ENCODE results near the gene TSPO2.
A peak's percentile ranks its signal among the peaks of the same experiment; 100 is the strongest.
"Not testable (repeated sequence)": the region's sequence is repeated elsewhere in the genome, so short reads cannot be mapped to it uniquely, and the experiment has no call there.

Gene TSPO2

GRCh38 chr6:41042226-41043055 is at the start of gene TSPO2:
Gene TSPO2, plus strand, starts transcription at chr6:41042467. Its CDS starts 519 bp downstream, at chr6:41042986.
- Mint-ChIP-seq H3K27me3 (ENCODE audit: low read depth) (no peaks in the 10 kb centered on the region), H3K36me3 (ENCODE audit: low read depth) (no peaks in the 10 kb centered on the region), H3K27ac (no peak within 1 kb of the TSS), H3K4me1 (ENCODE audit: low read depth) (peaks cover 14% of the 10 kb centered on the region), H3K9me3 (no peaks in the 10 kb centered on the region), H3K4me3 (no peak within 1 kb of the TSS)
- DNase-seq (ENCODE audit: low spot score) = no peak

GRCh38 chr6:40992746-40993145 is 49.5 kb upstream of the TSPO2 start:
- Mint-ChIP-seq H3K4me3 (no peak overlapping the region), H3K27me3 (ENCODE audit: low read depth) (peaks cover 39% of the 10 kb centered on the region), H3K4me1 (ENCODE audit: low read depth) (no peaks in the 10 kb centered on the region), H3K9me3 (no peaks in the 10 kb centered on the region), H3K27ac (no peak overlapping the region), H3K36me3 (ENCODE audit: low read depth) (no peaks in the 10 kb centered on the region)
- no peak for DNase-seq (ENCODE audit: low spot score)

GRCh38 chr6:40996591-40997233 is 45.6 kb upstream of the TSPO2 start:
- H3K36me3 Mint-ChIP-seq (ENCODE audit: low read depth) = no peaks in the 10 kb centered on the region
- no peaks in the 10 kb centered on the region for H3K4me1 Mint-ChIP-seq (ENCODE audit: low read depth)
- H3K4me3 Mint-ChIP-seq = no peak overlapping the region
- H3K9me3 Mint-ChIP-seq = no peaks in the 10 kb centered on the region
- DNase-seq (ENCODE audit: low spot score) = no peak
- H3K27me3 Mint-ChIP-seq (ENCODE audit: low read depth) = peaks cover 40% of the 10 kb centered on the region
- no peak overlapping the region for H3K27ac Mint-ChIP-seq

- H3K27ac Mint-ChIP-seq = no peak overlapping the region
- no peak overlapping the region for H3K4me3 Mint-ChIP-seq
Observed at GRCh38 chr6:40997234-40997957, 44.9 kb upstream of the TSPO2 start.

GRCh38 chr6:40998661-40999060 is 43.6 kb upstream of the TSPO2 start:
- Mint-ChIP-seq H3K9me3 (no peaks in the 10 kb centered on the region), H3K27me3 (ENCODE audit: low read depth) (peaks cover 42% of the 10 kb centered on the region), H3K27ac (no peak overlapping the region), H3K4me3 (no peak overlapping the region), H3K36me3 (ENCODE audit: low read depth) (no peaks in the 10 kb centered on the region), H3K4me1 (ENCODE audit: low read depth) (no peaks in the 10 kb centered on the region)
- DNase-seq (ENCODE audit: low spot score) = no peak

More at GRCh38 chr6:40997234-40997957, 44.9 kb upstream of the TSPO2 start:
- no peak for DNase-seq (ENCODE audit: low spot score)
- Mint-ChIP-seq H3K27me3 (ENCODE audit: low read depth) (peaks cover 41% of the 10 kb centered on the region), H3K36me3 (ENCODE audit: low read depth) (no peaks in the 10 kb centered on the region), H3K4me1 (ENCODE audit: low read depth) (no peaks in the 10 kb centered on the region), H3K9me3 (no peaks in the 10 kb centered on the region)

- Mint-ChIP-seq H3K9me3 (no peaks in the 10 kb centered on the region), H3K27ac (no peak overlapping the region), H3K36me3 (ENCODE audit: low read depth) (no peaks in the 10 kb centered on the region), H3K4me3 (no peak overlapping the region), H3K4me1 (ENCODE audit: low read depth) (no peaks in the 10 kb centered on the region), H3K27me3 (ENCODE audit: low read depth) (peaks cover 43% of the 10 kb centered on the region)
- no peak for DNase-seq (ENCODE audit: low spot score)
Observed at GRCh38 chr6:40999569-40999968, 42.7 kb upstream of the TSPO2 start.

GRCh38 chr6:41000248-41000647 is 42.0 kb upstream of the TSPO2 start:
- peaks cover 46% of the 10 kb centered on the region for H3K27me3 Mint-ChIP-seq (ENCODE audit: low read depth)
- no peak overlapping the region for H3K27ac Mint-ChIP-seq
- DNase-seq (ENCODE audit: low spot score) = no peak
- no peaks in the 10 kb centered on the region for H3K9me3 Mint-ChIP-seq
- H3K4me3 Mint-ChIP-seq = no peak overlapping the region
- H3K36me3 Mint-ChIP-seq (ENCODE audit: low read depth) = no peaks in the 10 kb centered on the region
- H3K4me1 Mint-ChIP-seq (ENCODE audit: low read depth) = no peaks in the 10 kb centered on the region

- Mint-ChIP-seq H3K27ac (no peak overlapping the region), H3K4me1 (ENCODE audit: low read depth) (peaks cover 2% of the 10 kb centered on the region), H3K27me3 (ENCODE audit: low read depth) (peaks cover 55% of the 10 kb centered on the region), H3K36me3 (ENCODE audit: low read depth) (no peaks in the 10 kb centered on the region), H3K4me3 (no peak overlapping the region), H3K9me3 (no peaks in the 10 kb centered on the region)
- no peak for DNase-seq (ENCODE audit: low spot score)
Observed at GRCh38 chr6:41002168-41002567, 40.1 kb upstream of the TSPO2 start.

- H3K27me3 Mint-ChIP-seq (ENCODE audit: low read depth) = peaks cover 50% of the 10 kb centered on the region
- H3K4me3 Mint-ChIP-seq; H3K27ac Mint-ChIP-seq; H3K9me3 Mint-ChIP-seq; H3K4me1 Mint-ChIP-seq (ENCODE audit: low read depth); H3K36me3 Mint-ChIP-seq (ENCODE audit: low read depth): not testable (repeated sequence)
- DNase-seq (ENCODE audit: low spot score) = peak; percentile 50
Observed at GRCh38 chr6:41006217-41006616, 36.0 kb upstream of the TSPO2 start.

- not testable (repeated sequence) for H3K36me3 Mint-ChIP-seq (ENCODE audit: low read depth); H3K4me3 Mint-ChIP-seq; DNase-seq (ENCODE audit: low spot score); H3K4me1 Mint-ChIP-seq (ENCODE audit: low read depth); H3K9me3 Mint-ChIP-seq; H3K27ac Mint-ChIP-seq
- H3K27me3 Mint-ChIP-seq (ENCODE audit: low read depth) = peaks cover 43% of the 10 kb centered on the region
Observed at GRCh38 chr6:41006980-41007379, 35.3 kb upstream of the TSPO2 start.

- Mint-ChIP-seq H3K36me3 (ENCODE audit: low read depth) (no peaks in the 10 kb centered on the region), H3K27me3 (ENCODE audit: low read depth) (peaks cover 37% of the 10 kb centered on the region), H3K27ac (no peak overlapping the region), H3K9me3 (no peaks in the 10 kb centered on the region), H3K4me1 (ENCODE audit: low read depth) (peaks cover 2% of the 10 kb centered on the region), H3K4me3 (no peak overlapping the region)
- DNase-seq (ENCODE audit: low spot score) = no peak
Observed at GRCh38 chr6:41008011-41008410, 34.3 kb upstream of the TSPO2 start.

GRCh38 chr6:41009669-41010068 is 32.6 kb upstream of the TSPO2 start:
- Mint-ChIP-seq H3K4me1 (ENCODE audit: low read depth) (peaks cover 2% of the 10 kb centered on the region), H3K27ac (no peak overlapping the region), H3K36me3 (ENCODE audit: low read depth) (no peaks in the 10 kb centered on the region), H3K9me3 (no peaks in the 10 kb centered on the region), H3K4me3 (no peak overlapping the region), H3K27me3 (ENCODE audit: low read depth) (peaks cover 26% of the 10 kb centered on the region)
- DNase-seq (ENCODE audit: low spot score) = no peak

- no peak overlapping the region for H3K4me3 Mint-ChIP-seq
- H3K4me1 Mint-ChIP-seq (ENCODE audit: low read depth) = no peaks in the 10 kb centered on the region
- H3K27ac Mint-ChIP-seq = no peak overlapping the region
- H3K36me3 Mint-ChIP-seq (ENCODE audit: low read depth) = no peaks in the 10 kb centered on the region
- no peaks in the 10 kb centered on the region for H3K9me3 Mint-ChIP-seq
- peaks cover 12% of the 10 kb centered on the region for H3K27me3 Mint-ChIP-seq (ENCODE audit: low read depth)
- DNase-seq (ENCODE audit: low spot score) = no peak
Observed at GRCh38 chr6:41011673-41012072, 30.6 kb upstream of the TSPO2 start.

All from T-helper 2 cell treated with Interferon-gamma antibody and Interleukin-4, amounts not matched to agents 5 μg/mL and 100 μg/mL, for 36 hours (primary cell).